ENCODE measurements around the gene NOL7. TPM values are rescaled to one million over a fixed set of nuclear protein-coding genes. Genes with fewer than 3 reads are reported as not detected.

The NOL7 gene
- total and polyA plus RNA-seq, 9 of the 15 experiments (the other 6 are each of a cell fraction or from before 2014, with no cell fraction given): 19.4 to 235 (median 157) TPM

- TF ChIP-seq RNF219 (CRISPR knock-in tag; IDR thresholded peaks at IDR 0.05) (no peak), GTF2F1 (IDR thresholded peaks at IDR 0.05; ENCODE audit: low read depth, low read length) (0 out of 2 replicates have a peak, but pooled peaks have one; percentile 28), NFRKB (IDR thresholded peaks at IDR 0.05; ENCODE audit: low read depth) (no peak), KLF6 (CRISPR knock-in tag; IDR thresholded peaks at IDR 0.05; ENCODE audit: borderline replicate concordance) (no peak), HOMEZ (CRISPR knock-in tag; IDR thresholded peaks at IDR 0.05) (no peak), FUS (optimal IDR thresholded peaks at IDR 0.05; ENCODE audit: low read depth, low read length) (no peak), MCM2 (IDR thresholded peaks at IDR 0.05; ENCODE audit: low read depth) (no peak), ZZZ3 (IDR thresholded peaks at IDR 0.05) (no peak), KDM5B (IDR thresholded peaks at IDR 0.05; ENCODE audit: insufficient replicate concordance, low read depth, low read length) (no peak), ZNF347 (CRISPR knock-in tag; IDR thresholded peaks at IDR 0.05; ENCODE audit: low read depth) (no peak), RBM22 (IDR thresholded peaks at IDR 0.05; ENCODE audit: low read depth, low read length, poor library complexity, severe bottlenecking) (no peak), IRF1 (CRISPR knock-in tag; IDR thresholded peaks at IDR 0.05; ENCODE audit: borderline replicate concordance) (no peak), ZNF699 (CRISPR knock-in tag; IDR thresholded peaks at IDR 0.05; ENCODE audit: insufficient replicate concordance) (no peak), E2F6 (IDR thresholded peaks at IDR 0.05; ENCODE audit: borderline replicate concordance in 1 of 2, extremely low read depth in 1 of 2, insufficient read depth in 1 of 2, insufficient read length in 1 of 2, low read depth in 1 of 2, low read length in 1 of 2, poor library complexity in 1 of 2, severe bottlenecking in 1 of 2) (peak; percentile 57 to 80), CEBPZ (IDR thresholded peaks at IDR 0.05; ENCODE audit: borderline replicate concordance, low read depth, low read length) (no peak), SREBF1 (IDR thresholded peaks at IDR 0.05; ENCODE audit: borderline replicate concordance, low read depth, low read length) (no peak), LARP7 (IDR thresholded peaks at IDR 0.05) (no peak), DIDO1 (tag; IDR thresholded peaks at IDR 0.05; ENCODE audit: low read depth) (no peak), FOXK1 (CRISPR knock-in tag; IDR thresholded peaks at IDR 0.05; ENCODE audit: borderline replicate concordance) (no peak)
Observed at GRCh38 chr6:13574149-13574570, 41.0 kb upstream of the NOL7 start (continued).
